Testis (tissue), 3 donors: ENCODE measurements around the gene CPZ. TPM values are rescaled to one million over a fixed set of nuclear protein-coding genes. Genes with fewer than 3 reads are reported as not detected.
"Not testable (repeated sequence)": the region's sequence is repeated elsewhere in the genome, so short reads cannot be mapped to it uniquely, and the experiment has no call there.

ENCODE experiments used
- DNase-seq: peaks from one replicate; pipeline ENCODE4 v3.0.0-alpha.2; 2019
- H3K27ac ChIP-seq, 2 donors: fragments of 200-600 bp; sonication (generic); one replicate each; pipeline ENCODE4 v1.5.1; 2019
- H3K27me3 ChIP-seq: fragments of 200-600 bp; sonication (generic); one replicate; pipeline ENCODE4 v1.5.1; 2019
- H3K36me3 ChIP-seq: fragments of 200-600 bp; sonication (generic); one replicate; pipeline ENCODE4 v1.5.1; 2017; ENCODE audit warnings: low read depth; ENCODE audit errors: missing control alignments
- H3K4me1 ChIP-seq: fragments of 200-600 bp; sonication (generic); one replicate; pipeline ENCODE4 v1.5.1; 2019
- H3K4me3 ChIP-seq, 2 donors: fragments of 200-600 bp; sonication (generic); one replicate each; pipeline ENCODE4 v1.5.1; 2017 to 2019
- H3K9me3 ChIP-seq: fragments of 200-600 bp; sonication (generic); one replicate; pipeline ENCODE4 v1.5.1; 2017
- CTCF ChIP-seq, 3 experiments: fragments of 450-650 bp in 2 of 3; fragments of 200-600 bp in 1 of 3; sonication (generic) in 1 of 3; IDR thresholded peaks; one replicate each; pipeline ENCODE4 v1.5.1; 2016 to 2019; ENCODE audit warnings: antibody characterized with exemption in 3 of 3, mild to moderate bottlenecking in 2 of 3, moderate library complexity in 1 of 3
- POLR2A ChIP-seq: fragments of 450-650 bp; IDR thresholded peaks from one replicate; pipeline ENCODE4 v1.6.1; 2017; ENCODE audit warnings: antibody characterized with exemption, mild to moderate bottlenecking, moderate library complexity
- WGBS, 2 donors: methylation state at CpG; one replicate each; pipeline ENCODE4 v1.1.5; 2018; 5-methylcytosine and 5-hydroxymethylcytosine counted together
- intact Hi-C: fragments of 100-400 bp; cut with DNase I; formaldehyde crosslinking; loops from one replicate; pipeline ENCODE4 v1.15.1; 2023; ENCODE audit warnings: low total_unique reads
- polyA plus RNA-seq: library from polyadenylated mRNA; stranded (reverse); fragments of 350-450 nt; fragmentation: Illumina TruSeq; extraction: RNeasy Lipid Tissue Mini Kit (QIAGEN cat#74804); gene quantifications from one replicate; pipeline ENCODE4 v1.2.3, GENCODE V29; 2014; ENCODE audit warnings: low read depth, low replicate concordance; ENCODE audit not compliant: insufficient read depth
- total RNA-seq, 2 donors: library from RNA; depleted of rRNA; stranded (reverse); fragments of >200 nt; gene quantifications; one replicate each; pipeline ENCODE4 v1.2.3, GENCODE V29; 2016

The CPZ gene
- total and polyA plus RNA-seq, 3 donors from 2014 or later: 2.0 to 21.9 (median 10.2) TPM

DNA sequence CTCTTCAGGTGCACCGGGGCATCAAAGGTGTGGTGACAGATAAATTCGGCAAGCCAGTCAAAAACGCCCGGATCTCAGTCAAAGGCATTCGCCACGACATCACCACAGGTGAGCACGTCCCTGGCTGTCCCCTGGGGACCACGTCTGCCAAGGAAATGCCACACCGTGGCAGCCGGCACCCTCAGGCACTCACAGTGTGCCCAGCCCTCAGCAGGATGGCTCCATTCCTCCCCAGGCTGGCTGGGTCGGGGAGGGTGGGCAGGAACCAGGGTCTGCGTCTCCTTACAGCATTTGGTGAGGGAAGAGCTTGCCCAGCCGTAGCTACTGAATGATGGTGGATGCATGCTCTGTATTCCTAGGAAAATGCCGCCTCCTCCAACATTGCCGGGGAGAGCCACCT lies 25.9 kb downstream of the CPZ start:
- Histone ChIP-seq H3K36me3 (no peaks in the 10 kb centered on the region), H3K27me3 (no peaks in the 10 kb centered on the region), H3K9me3 (no peaks in the 10 kb centered on the region), H3K4me1 (no peaks in the 10 kb centered on the region), H3K4me3 (no peak overlapping the region), H3K27ac (no peak overlapping the region)
- WGBS, 2 donors: 83 to 87% methylated on average over 7 to 15 of the region's 15 CpGs
- no peak for TF ChIP-seq POLR2A
- no peak for TF ChIP-seq CTCF (IDR thresholded peaks at IDR 0.05)
- intact Hi-C loops: no loop called here
- no peak for DNase-seq

- Histone ChIP-seq H3K4me3 (no peak overlapping the region), H3K27ac (no peak overlapping the region), H3K36me3 (no peaks in the 10 kb centered on the region), H3K4me1 (no peaks in the 10 kb centered on the region), H3K27me3 (no peaks in the 10 kb centered on the region), H3K9me3 (no peaks in the 10 kb centered on the region)
- WGBS, 2 donors: 90 to 95% methylated on average over 17 to 22 of the region's 28 CpGs
- TF ChIP-seq CTCF (IDR thresholded peaks at IDR 0.05): no peak
- no peak for TF ChIP-seq POLR2A
- intact Hi-C loops: no loop called here
- no peak for DNase-seq
Observed at GRCh38 chr4:8618961-8619720, 26.6 kb downstream of the CPZ start.

GRCh38 chr4:8621135-8621534 lies 28.6 kb downstream of the CPZ start:
- DNase-seq, H3K27me3 ChIP-seq, H3K9me3 ChIP-seq, H3K4me3 ChIP-seq, H3K4me1 ChIP-seq, H3K36me3 ChIP-seq, intact Hi-C loops, H3K27ac ChIP-seq: not testable (repeated sequence)
- WGBS, 2 donors: 79% methylated on average over 9 of the region's 14 CpGs; no CpG with 5 or more reads in 1 of the 2 donors

- H3K27me3 ChIP-seq, DNase-seq, H3K27ac ChIP-seq, H3K4me3 ChIP-seq, intact Hi-C loops, H3K4me1 ChIP-seq, H3K9me3 ChIP-seq, H3K36me3 ChIP-seq: not testable (repeated sequence)
- WGBS, 2 donors: no CpG with 5 or more reads among the region's 29 CpGs
Observed at GRCh38 chr4:8624601-8625272, 32.2 kb downstream of the CPZ start.

DNA sequence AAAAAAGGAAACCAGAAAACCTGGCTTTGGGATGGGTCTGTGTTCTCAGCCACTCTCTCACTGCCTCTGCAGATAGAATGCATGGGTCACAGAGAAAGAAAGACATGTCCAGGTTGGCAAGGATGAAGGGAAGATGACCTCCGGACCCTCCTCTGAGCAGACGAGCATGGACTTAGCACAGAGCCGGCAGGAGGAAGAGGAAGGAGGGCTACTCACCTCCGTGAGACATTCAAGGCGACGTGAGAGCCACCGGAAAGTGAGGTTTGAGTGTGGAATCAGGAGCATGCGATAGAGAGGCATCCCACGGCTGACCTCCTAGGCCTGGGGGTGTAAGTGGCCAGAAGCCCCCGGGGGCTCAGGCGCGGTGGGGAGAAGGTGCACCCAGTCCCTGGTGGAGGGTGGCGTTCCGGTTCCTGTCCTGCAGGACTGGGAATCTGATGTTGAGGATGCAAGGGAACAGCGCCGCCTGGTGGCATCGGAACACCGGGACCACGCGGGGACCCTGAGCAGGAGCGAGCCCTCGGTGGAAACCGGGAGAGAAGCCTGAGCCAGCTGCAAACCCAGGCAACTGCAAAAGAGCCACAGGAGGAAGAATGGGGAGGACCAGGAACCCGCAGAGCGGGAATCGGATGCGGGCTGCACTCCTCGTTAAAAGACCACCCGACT lies 37.8 kb downstream of the CPZ start:
- H3K9me3 ChIP-seq, DNase-seq, intact Hi-C loops, H3K27me3 ChIP-seq, H3K36me3 ChIP-seq, H3K27ac ChIP-seq, H3K4me3 ChIP-seq, H3K4me1 ChIP-seq: not testable (repeated sequence)
- WGBS, 2 donors: no CpG with 5 or more reads among the region's 29 CpGs

GRCh38 chr4:8631896-8632295 lies 39.3 kb downstream of the CPZ start:
- intact Hi-C loops, H3K27ac ChIP-seq, H3K27me3 ChIP-seq, H3K4me3 ChIP-seq, H3K4me1 ChIP-seq, H3K36me3 ChIP-seq, DNase-seq, H3K9me3 ChIP-seq: not testable (repeated sequence)
- WGBS, 2 donors: 86% methylated on average over 3 of the region's 6 CpGs; no CpG with 5 or more reads in 1 of the 2 donors

DNA sequence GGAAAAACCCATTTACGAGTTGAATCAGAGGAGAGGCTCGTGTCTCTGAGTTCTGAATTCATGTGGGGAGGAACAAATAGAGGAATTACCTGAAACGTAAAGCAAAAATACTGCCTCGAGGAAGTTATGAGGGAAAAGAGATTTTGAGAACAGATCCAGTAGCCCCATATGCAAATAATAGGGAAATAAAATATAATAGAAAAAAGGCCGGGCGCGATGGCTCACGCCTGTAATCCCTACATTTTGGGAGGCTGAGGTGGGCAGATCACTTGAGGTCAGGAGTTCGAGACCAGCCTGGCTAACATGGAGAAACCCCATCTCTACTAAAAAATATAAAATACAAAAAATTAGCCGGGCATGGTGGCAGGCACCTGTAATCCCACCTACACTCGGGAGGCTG lies 42.2 kb downstream of the CPZ start:
- H3K27me3 ChIP-seq, H3K9me3 ChIP-seq, H3K36me3 ChIP-seq, intact Hi-C loops, H3K27ac ChIP-seq, H3K4me1 ChIP-seq, H3K4me3 ChIP-seq, DNase-seq: not testable (repeated sequence)
- WGBS, 2 donors: 79 to 80% methylated on average over 6 to 7 of the region's 11 CpGs

DNA sequence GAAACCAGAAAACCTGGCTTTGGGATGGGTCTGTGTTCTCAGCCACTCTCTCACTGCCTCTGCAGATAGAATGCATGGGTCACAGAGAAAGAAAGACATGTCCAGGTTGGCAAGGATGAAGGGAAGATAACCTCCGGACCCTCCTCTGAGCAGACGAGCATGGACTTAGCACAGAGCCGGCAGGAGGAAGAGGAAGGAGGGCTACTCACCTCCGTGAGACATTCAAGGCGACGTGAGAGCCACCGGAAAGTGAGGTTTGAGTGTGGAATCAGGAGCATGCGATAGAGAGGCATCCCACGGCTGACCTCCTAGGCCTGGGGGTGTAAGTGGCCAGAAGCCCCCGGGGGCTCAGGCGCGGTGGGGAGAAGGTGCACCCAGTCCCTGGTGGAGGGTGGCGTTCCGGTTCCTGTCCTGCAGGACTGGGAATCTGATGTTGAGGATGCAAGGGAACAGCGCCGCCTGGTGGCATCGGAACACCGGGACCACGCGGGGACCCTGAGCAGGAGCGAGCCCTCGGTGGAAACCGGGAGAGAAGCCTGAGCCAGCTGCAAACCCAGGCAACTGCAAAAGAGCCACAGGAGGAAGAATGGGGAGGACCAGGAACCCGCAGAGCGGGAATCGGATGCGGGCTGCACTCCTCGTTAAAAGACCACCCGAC lies 43.5 kb downstream of the CPZ start:
- DNase-seq, H3K27me3 ChIP-seq, H3K27ac ChIP-seq, H3K36me3 ChIP-seq, intact Hi-C loops, H3K4me3 ChIP-seq, H3K4me1 ChIP-seq, H3K9me3 ChIP-seq: not testable (repeated sequence)
- WGBS, 2 donors: no CpG with 5 or more reads among the region's 29 CpGs
